Muscle of leg (tissue), 11 donors: ENCODE data around the gene AKAP13. TPM values are rescaled to one million over a fixed set of nuclear protein-coding genes. Genes with fewer than 3 reads are reported as not detected.
"Not testable (repeated sequence)": the region's sequence is repeated elsewhere in the genome, so short reads cannot be mapped to it uniquely, and the experiment has no call there.

Source experiments
- DNase-seq: peaks from one replicate; pipeline ENCODE4 v3.0.0; 2013
- H3K27ac ChIP-seq: one replicate; pipeline ENCODE4 v1.5.1; 2013; ENCODE audit warnings: mild to moderate bottlenecking, low read length, control low read depth
- H3K27me3 ChIP-seq: one replicate; pipeline ENCODE4 v1.6.1; 2013; ENCODE audit warnings: low read length; ENCODE audit not compliant: control insufficient read depth, insufficient read depth
- H3K36me3 ChIP-seq: one replicate; pipeline ENCODE4 v1.6.1; 2013; ENCODE audit warnings: low read length; ENCODE audit not compliant: control insufficient read depth, insufficient read depth
- H3K4me1 ChIP-seq: one replicate; pipeline ENCODE4 v1.6.1; 2013; ENCODE audit warnings: low read length; ENCODE audit not compliant: control insufficient read depth, insufficient read depth
- H3K4me3 ChIP-seq: one replicate; pipeline ENCODE4 v1.5.1; 2013; ENCODE audit warnings: low read length, control low read depth
- H3K9me3 ChIP-seq: replicated peaks from 2 replicates; pipeline ENCODE4 v1.6.1; 2013; ENCODE audit warnings: low read depth, low read length; ENCODE audit not compliant: control insufficient read depth
- WGBS: methylation state at CpG from one replicate; pipeline ENCODE4 v1.1.5; 2013; ENCODE audit warnings: missing lambda C conversion rate; ENCODE audit not compliant: insufficient coverage; 5-methylcytosine and 5-hydroxymethylcytosine counted together
- polyA plus RNA-seq, 8 donors: library from polyadenylated mRNA; unstranded; fragments of 120-200 nt; gene quantifications; one replicate each; pipeline versions ENCODE4 v1.2.1 to v1.2.3, GENCODE V29; 2013; ENCODE audit warnings: inconsistent platforms in 1 of 8, low replicate concordance in 1 of 8; ENCODE audit not compliant: insufficient read length in 8 of 8, insufficient read depth in 1 of 8
- total RNA-seq: library from RNA; stranded (reverse); fragments of 120-200 nt; gene quantifications from one replicate; pipeline ENCODE4 v1.2.4, GENCODE V29; 2013

The AKAP13 gene
- total and polyA plus RNA-seq, 9 donors = 65.2 to 90.9 (median 80.1) TPM

GRCh38 chr15:85349062-85349461 lies 31.3 kb upstream of the AKAP13 start:
- H3K27ac ChIP-seq, H3K36me3 ChIP-seq, H3K4me3 ChIP-seq, H3K27me3 ChIP-seq, H3K4me1 ChIP-seq, H3K9me3 ChIP-seq, DNase-seq: not testable (repeated sequence)
- no CpG with 5 or more reads among the region's 4 CpGs for WGBS

GRCh38 chr15:85350395-85350794 lies 30.0 kb upstream of the AKAP13 start:
- WGBS = 20% methylated on average over 1 of the region's 3 CpGs
- DNase-seq = no peak
- H3K4me3 ChIP-seq = no peak overlapping the region
- no peaks in the 10 kb centered on the region for H3K27me3 ChIP-seq
- no peaks in the 10 kb centered on the region for H3K36me3 ChIP-seq
- H3K9me3 ChIP-seq = no peaks in the 10 kb centered on the region
- H3K4me1 ChIP-seq = peaks cover 7% of the 10 kb centered on the region
- H3K27ac ChIP-seq = no peak overlapping the region

GRCh38 chr15:85351501-85351900 lies 28.9 kb upstream of the AKAP13 start:
- H3K4me1 ChIP-seq, H3K27me3 ChIP-seq, H3K4me3 ChIP-seq, H3K9me3 ChIP-seq, H3K36me3 ChIP-seq, H3K27ac ChIP-seq, DNase-seq: not testable (repeated sequence)
- no CpG with 5 or more reads among the region's 8 CpGs for WGBS

- DNase-seq = no peak
- Histone ChIP-seq H3K9me3 (no peaks in the 10 kb centered on the region), H3K4me1 (peaks cover 7% of the 10 kb centered on the region), H3K36me3 (no peaks in the 10 kb centered on the region), H3K27me3 (no peaks in the 10 kb centered on the region), H3K27ac (no peak overlapping the region), H3K4me3 (no peak overlapping the region)
- WGBS = 86% methylated on average over 1 of the region's 4 CpGs
These were observed 28.4 kb upstream of the AKAP13 start for GRCh38 chr15:85351965-85352364.

GRCh38 chr15:85353516-85353915 lies 26.9 kb upstream of the AKAP13 start:
- Histone ChIP-seq H3K4me3 (no peak overlapping the region), H3K4me1 (peaks cover 11% of the 10 kb centered on the region), H3K36me3 (no peaks in the 10 kb centered on the region), H3K9me3 (no peaks in the 10 kb centered on the region), H3K27ac (no peak overlapping the region), H3K27me3 (no peaks in the 10 kb centered on the region)
- no peak for DNase-seq

GRCh38 chr15:85354461-85354860 lies 25.9 kb upstream of the AKAP13 start:
- peak; percentile 56 for DNase-seq
- H3K4me1 ChIP-seq = peaks cover 11% of the 10 kb centered on the region
- H3K9me3 ChIP-seq = no peaks in the 10 kb centered on the region
- H3K4me3 ChIP-seq = no peak overlapping the region
- WGBS = no CpG with 5 or more reads among the region's 4 CpGs
- H3K36me3 ChIP-seq = no peaks in the 10 kb centered on the region
- peak overlapping the region; percentile 43 for H3K27ac ChIP-seq
- H3K27me3 ChIP-seq = no peaks in the 10 kb centered on the region

GRCh38 chr15:85354948-85355347 lies 25.5 kb upstream of the AKAP13 start:
- no peak overlapping the region for H3K4me3 ChIP-seq
- H3K27me3 ChIP-seq = no peaks in the 10 kb centered on the region
- H3K36me3 ChIP-seq = no peaks in the 10 kb centered on the region
- 91% methylated on average over 3 of the region's 4 CpGs for WGBS
- no peaks in the 10 kb centered on the region for H3K9me3 ChIP-seq
- DNase-seq = no peak
- peak overlapping the region; percentile 43 for H3K27ac ChIP-seq
- peaks cover 11% of the 10 kb centered on the region for H3K4me1 ChIP-seq

GRCh38 chr15:85356276-85356675 lies 24.1 kb upstream of the AKAP13 start:
- H3K36me3 ChIP-seq = no peaks in the 10 kb centered on the region
- no peak overlapping the region for H3K27ac ChIP-seq
- no peak overlapping the region for H3K4me3 ChIP-seq
- no peaks in the 10 kb centered on the region for H3K27me3 ChIP-seq
- H3K9me3 ChIP-seq = no peaks in the 10 kb centered on the region
- DNase-seq = no peak
- WGBS = 83% methylated on average over 1 of the region's 1 CpG
- H3K4me1 ChIP-seq = peaks cover 11% of the 10 kb centered on the region

GRCh38 chr15:85361323-85361722 lies 19.1 kb upstream of the AKAP13 start:
- no peaks in the 10 kb centered on the region for H3K36me3 ChIP-seq
- H3K9me3 ChIP-seq = no peaks in the 10 kb centered on the region
- no peak overlapping the region for H3K27ac ChIP-seq
- DNase-seq = no peak
- no CpG with 5 or more reads among the region's 4 CpGs for WGBS
- H3K4me3 ChIP-seq = no peak overlapping the region
- no peaks in the 10 kb centered on the region for H3K27me3 ChIP-seq
- peaks cover 6% of the 10 kb centered on the region for H3K4me1 ChIP-seq

- DNase-seq = peak; percentile 70
- 89% methylated on average over 4 of the region's 6 CpGs for WGBS
- H3K27ac ChIP-seq = no peak overlapping the region
These were observed 17.8 kb upstream of the AKAP13 start for GRCh38 chr15:85362436-85363081.

GRCh38 chr15:85365980-85366379 lies 14.4 kb upstream of the AKAP13 start:
- Histone ChIP-seq H3K4me1 (peaks cover 2% of the 10 kb centered on the region), H3K27me3 (peaks cover under 1% of the 10 kb centered on the region), H3K27ac (no peak overlapping the region), H3K9me3 (no peaks in the 10 kb centered on the region), H3K36me3 (no peaks in the 10 kb centered on the region), H3K4me3 (no peak overlapping the region)
- WGBS = 82% methylated on average over 2 of the region's 2 CpGs
- no peak for DNase-seq

More at GRCh38 chr15:85362436-85363081, 17.8 kb upstream of the AKAP13 start:
- Histone ChIP-seq H3K27me3 (no peaks in the 10 kb centered on the region), H3K4me1 (peaks cover 6% of the 10 kb centered on the region), H3K9me3 (no peaks in the 10 kb centered on the region), H3K4me3 (no peak overlapping the region), H3K36me3 (no peaks in the 10 kb centered on the region)
